Fibroblast of skin of abdomen (primary cell): ENCODE results near the gene PVRIG. TPM values are rescaled to one million over a fixed set of nuclear protein-coding genes. Genes with fewer than 3 reads are reported as not detected.
"Not testable (repeated sequence)": the region's sequence is repeated elsewhere in the genome, so short reads cannot be mapped to it uniquely, and the experiment has no call there.

Experiments
- DNase-seq: peaks from one replicate; pipeline ENCODE4 v3.0.0-alpha.2; 2013
- polyA plus RNA-seq, 2 experiments: library from polyadenylated mRNA; unstranded; fragments of 120-200 nt; gene quantifications; one replicate each; pipeline ENCODE4 v1.2.1, GENCODE V29; 2013; ENCODE audit not compliant: insufficient read length in 2 of 2

The PVRIG gene
- polyA plus RNA-seq (2013, experiment 1 of 2; ENCODE audit: insufficient read length): 0.63 TPM
- polyA plus RNA-seq (2013, experiment 2 of 2; ENCODE audit: insufficient read length): 0.77 TPM

DNA sequence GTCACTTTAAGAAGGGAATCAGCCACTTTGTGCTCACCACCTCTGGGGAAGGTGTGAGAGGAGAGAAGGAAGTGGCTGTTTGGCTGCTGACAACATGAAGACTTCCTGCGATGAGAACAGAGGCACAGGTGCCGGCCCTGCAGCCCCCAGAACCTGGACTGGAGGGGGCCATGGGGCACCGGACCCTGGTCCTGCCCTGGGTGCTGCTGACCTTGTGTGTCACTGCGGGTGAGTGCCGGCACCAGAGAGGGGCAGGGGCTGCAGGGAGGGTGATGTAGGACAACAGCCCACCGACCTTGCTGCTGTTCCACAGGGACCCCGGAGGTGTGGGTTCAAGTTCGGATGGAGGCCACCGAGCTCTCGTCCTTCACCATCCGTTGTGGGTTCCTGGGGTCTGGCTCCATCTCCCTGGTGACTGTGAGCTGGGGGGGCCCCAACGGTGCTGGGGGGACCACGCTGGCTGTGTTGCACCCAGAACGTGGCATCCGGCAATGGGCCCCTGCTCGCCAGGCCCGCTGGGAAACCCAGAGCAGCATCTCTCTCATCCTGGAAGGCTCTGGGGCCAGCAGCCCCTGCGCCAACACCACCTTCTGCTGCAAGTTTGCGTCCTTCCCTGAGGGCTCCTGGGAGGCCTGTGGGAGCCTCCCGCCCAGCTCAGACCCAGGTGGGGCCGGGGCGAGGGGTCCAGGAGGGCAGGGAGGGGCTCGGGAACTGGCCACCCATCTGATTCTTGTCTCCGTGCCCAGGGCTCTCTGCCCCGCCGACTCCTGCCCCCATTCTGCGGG is at the start of gene PVRIG:
TSS of gene PVRIG (plus strand) at position 149 of the 785 bp plus-strand sequence. CDS start at position 171, 22 bp downstream.
- DNase-seq: not testable (repeated sequence)

DNA sequence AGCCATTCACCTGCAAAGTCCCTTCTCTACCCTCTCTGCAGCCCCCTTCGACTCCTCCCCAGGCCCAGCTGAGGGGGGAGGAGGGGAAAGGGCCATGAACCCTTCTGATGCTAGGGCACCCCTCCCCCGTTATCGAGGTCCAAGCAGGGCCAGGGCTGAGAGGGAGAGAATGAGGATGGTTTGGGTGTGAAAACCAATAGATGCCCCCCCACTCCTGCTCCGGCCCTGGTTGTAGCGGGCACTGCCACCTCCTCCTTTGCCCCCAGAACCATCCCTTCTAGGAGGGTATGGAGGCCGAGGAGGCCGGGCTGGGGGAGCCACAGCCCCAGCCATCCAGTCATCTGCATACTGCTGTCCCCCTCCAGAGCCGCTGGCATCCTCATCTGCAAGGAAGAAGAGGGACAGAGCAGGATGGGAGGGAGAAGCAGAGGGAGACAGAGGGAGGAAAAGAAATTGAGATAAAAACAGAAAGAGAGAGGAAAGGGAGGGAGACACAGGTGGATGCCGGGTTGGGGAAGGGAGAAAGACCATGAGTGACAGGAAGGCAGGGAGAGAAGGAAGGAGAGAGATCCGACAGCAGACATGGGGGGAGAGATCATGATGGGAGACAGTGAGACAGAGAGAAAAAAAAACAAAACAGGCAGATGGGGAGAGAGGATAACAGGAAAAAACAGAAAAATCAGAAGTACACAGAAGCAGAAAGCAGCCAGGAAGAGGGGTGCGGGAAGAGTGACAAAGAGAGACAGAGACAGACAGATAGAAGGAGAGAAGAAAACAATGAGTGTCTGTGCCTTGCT is 49.5 kb upstream of the PVRIG start:
- DNase-seq: no peak

DNA sequence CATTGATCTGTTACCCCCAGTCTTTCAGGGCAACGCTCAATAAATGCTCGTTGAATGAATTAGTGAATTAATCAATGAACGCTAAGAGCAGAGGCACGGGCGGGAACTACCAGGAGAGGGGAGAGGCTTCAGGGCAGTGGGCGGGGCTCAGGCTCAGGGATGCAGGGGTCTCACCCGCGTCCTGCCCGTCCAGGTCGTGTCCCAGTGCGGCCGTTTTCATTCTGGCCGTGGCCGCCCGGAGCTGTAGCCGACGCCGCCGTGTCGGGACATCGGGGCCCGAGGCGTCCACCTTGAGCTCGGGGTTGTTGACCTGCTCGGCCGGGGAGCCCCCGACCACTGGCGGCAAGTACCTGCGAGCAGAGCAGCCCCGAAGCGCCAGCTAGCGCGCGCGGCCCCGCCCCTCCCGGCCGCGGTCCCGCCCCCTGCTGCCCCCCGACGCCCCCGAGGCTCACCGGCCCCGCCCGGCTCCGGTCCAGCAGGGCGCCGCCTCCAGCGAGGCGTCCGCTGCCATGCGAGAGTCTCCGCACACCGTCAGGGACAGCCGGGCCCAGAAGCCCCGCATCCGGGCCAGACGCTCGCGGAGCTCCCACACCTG is 48.6 kb upstream of the PVRIG start:
- DNase-seq: no peak

DNA sequence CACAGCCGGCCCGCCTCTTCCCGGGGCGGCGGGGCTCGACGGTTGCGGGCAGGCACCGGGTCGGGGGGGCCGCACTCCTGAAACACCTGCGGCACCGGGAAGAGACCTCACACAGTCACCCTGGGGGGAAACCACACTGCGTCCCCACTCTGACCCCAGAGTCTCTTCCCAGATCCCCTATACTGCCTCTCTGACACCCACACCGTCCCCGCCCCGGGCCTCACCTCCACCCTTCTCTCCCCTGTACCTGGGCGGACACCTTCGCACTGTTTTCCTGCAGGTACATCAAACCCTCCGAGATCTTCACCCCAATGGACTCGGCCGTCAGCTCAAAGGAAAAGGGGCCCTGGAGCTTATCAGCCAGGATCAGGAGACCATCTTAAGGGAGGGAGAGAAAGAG is 47.9 kb upstream of the PVRIG start:
- DNase-seq: no peak

DNA sequence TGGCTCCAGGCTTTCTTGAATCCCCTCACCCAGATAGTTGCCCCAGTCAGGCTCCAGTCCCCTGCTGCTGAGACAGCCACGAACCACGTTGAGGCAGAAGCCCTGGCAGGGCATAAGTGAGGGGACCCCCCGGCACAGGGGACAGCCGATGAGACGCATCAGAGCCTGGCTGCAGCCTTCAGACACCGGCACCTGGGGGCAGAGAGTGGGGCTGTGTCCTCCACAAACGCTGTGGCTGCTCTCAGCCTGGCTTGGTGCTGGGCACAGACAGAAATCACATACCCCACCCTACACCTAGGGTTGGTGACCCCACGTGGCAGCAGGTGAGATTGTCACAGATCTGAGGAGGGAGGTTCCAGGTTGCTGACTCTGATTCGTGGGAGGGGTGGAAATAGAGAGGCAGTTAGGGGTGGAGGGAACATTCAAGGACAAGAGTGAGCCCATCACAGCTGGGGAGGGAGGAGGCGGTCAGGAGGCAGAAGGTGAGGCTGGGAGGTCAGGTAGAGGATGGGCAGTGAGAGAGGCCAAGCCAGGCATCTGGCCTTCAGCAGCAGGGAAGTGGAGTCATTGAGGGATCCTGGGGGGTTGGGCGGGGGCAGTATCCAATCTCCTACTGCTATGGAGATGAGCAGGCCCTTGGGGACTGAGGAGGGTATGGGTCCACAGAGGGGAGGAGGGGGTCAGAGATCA is 45.8 kb upstream of the PVRIG start:
- no peak for DNase-seq

DNA sequence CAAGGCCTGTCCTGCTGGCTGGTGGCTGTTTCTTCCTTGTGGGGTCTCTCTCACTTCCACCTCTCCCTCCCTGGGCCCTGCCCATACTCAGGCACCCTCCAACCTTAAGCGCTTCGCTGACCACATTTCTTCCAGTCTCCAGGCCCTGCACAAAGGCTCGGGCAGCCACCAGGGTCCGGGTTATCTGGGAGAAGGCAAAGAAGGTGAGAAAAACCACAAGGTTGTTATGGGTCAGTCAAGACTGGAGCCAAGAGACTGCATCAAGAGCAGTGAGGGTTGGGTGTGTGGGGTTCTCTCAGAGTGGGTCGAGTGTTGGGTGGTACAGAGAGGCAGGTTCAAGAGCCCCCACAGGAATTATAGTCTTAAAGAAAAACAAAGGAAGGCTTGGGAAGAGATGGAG is 45.2 kb upstream of the PVRIG start:
- DNase-seq: no peak

DNA sequence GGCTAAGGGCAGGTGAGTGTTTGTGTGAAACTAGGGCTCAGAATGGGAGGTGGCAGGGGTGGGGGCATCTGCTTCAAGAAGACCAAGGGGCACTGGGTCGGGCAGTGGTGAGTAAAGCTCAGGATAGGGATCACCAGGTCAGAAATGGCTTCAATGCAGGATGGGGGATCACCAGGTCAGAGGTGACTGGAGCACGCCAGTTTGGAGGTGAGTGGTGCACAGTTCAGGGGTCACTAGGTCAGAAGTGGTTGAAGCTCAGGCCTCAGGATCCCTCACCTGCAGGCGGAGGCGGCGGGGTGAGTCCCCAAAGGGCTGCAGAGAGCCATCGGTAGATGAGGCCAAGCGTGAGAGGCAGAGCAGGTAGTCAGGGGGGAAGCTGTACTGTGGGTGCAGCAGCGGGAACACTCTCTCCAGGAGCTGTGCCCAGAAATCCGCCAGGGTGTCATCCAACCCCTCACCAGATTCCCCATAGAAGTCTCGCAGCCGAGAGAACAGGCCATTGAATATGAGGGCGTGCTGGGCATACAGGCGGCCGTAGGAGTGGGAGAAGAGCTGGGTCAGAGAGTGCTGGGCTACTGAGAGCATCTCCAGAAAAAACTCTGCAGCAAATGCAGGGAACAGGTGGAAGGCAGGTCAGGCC is 44.3 kb upstream of the PVRIG start:
- no peak for DNase-seq

DNA sequence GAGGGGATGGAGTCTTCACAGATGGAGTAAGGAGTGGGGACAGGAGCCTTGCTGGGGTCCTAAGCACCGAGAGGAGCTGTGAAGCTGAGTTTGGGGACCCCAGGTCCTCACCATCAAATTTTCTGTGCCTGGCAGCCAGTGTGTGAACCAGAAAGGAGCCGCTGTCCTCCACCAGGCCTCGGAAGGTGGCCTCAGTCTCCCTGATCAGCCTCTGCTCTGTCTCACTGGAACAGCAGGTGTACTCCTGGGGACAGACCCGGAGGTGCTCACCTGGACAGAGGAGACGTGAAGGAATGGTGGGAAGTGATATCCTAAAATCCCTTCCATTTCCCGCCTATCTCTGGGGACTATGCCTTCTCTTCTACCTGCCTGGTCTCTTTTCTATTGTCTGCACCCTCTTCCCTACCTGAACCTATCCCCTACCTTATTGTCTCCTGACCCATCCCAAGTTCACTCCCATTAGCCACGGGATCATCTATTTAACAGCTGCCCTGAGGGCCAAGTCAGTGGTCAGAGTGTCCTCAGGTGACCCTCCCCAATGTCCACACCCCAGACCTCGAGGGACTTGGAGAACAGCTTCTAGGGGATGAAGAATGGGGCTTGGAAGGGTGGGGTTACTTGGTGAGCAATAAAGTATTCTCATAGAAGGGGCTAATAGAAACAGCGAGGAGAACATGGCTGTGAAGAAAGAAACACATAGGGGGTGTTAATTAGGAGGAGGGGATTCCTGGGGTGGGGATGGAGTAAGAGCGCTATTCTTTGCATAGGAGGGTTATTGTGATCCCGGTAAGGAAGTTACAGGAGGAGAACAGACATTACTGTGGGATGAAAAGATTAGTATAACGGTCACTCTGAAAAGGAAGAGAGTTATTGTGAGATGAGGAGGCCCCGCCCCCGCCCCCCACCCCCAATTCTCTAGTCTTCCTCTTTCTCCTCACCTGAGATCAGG is 43.4 kb upstream of the PVRIG start:
- DNase-seq: no peak

DNA sequence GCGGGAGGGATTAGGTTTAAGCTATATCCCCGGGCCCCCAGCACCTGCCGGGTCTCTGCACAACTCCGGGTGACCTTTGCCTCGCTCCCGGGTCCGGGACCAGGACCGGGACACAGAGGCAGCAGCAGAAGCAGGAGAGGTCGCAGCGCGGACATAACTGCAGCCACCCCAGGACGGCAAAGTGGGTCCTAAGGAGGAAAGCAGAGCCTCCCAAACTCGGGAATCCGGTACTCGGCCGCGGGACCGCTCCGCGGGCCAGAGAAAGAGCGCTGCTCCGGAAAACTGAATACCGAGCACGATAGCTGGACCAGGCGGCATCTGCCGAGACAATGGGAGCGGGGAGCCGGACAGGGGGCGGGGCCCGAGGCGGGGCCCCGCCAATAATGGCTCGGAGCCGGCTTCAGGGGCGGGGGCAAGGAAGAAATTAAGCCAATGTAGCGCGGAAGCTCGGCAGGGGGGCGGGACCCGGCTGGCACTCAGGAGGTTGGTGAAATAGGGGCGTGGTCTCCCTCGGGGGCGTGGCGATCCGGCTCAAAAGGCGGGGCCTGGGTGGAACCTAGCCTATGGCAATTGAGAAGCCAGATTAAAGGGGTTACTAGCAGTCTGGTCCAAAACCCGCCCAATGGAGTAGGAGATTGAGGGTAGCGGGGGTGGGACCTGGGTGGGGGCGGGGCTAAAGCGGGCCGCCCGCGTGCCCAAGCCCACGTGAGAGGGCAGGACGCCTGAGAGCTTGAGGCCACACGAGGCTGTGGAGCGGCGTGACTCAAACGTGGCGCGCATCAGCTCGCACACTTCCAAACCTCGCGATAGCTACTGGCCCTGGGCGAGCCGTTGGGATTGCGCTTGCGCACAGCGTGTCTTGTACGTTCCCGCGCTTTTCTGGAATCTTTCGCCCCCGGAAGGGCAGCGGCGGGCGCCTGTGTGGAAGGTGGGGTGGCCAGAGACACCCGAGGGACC is 42.4 kb upstream of the PVRIG start, which contains the start of the genes GPC2 and STAG3:
TSS of gene GPC2 (minus strand) at position 337 of the 957 bp plus-strand sequence. CDS start at position 155, 182 bp downstream.
TSS of gene STAG3 (plus strand) at position 874 of the 957 bp plus-strand sequence. CDS start 2,639 bp downstream, outside the sequence.
- peak; percentile 97 for DNase-seq

DNA sequence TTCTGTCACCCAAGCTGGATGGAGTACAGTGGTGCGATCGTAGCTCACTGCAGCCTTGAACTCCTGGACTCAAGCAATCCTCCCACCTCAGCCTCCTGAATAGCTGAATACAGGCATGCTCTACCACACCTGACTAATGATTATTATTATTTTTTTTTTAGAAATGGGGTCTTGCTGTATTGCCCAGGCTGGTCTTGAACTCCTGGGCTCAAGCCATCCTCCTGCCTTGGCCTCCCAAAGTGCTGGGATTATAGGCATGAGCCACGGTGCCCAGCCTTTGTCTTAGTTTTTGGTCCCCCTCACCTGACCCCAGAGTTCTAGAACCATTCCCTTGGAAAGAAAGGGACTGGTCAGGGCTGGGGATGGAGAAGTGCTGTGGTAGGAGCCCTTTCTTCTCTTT is 39.7 kb upstream of the PVRIG start:
- not testable (repeated sequence) for DNase-seq

DNA sequence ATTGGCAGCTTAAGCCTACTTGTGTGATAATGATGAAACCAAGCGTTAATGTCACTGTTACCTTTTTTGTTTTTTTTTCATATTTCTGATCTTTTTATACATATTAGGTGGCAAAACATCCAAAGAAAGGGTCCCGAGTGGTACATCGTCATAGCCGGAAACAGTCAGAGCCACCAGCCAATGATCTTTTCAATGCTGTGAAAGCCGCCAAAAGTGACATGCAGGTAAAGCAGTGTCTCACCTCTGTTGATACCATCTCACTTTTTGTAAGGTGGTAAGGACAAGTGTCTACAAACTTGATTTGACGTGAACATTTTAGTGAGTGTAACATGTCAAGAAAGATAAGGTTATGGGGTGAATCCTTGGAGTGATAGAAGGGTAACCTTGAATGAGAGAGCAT is 37.1 kb upstream of the PVRIG start:
- DNase-seq: not testable (repeated sequence)

DNA sequence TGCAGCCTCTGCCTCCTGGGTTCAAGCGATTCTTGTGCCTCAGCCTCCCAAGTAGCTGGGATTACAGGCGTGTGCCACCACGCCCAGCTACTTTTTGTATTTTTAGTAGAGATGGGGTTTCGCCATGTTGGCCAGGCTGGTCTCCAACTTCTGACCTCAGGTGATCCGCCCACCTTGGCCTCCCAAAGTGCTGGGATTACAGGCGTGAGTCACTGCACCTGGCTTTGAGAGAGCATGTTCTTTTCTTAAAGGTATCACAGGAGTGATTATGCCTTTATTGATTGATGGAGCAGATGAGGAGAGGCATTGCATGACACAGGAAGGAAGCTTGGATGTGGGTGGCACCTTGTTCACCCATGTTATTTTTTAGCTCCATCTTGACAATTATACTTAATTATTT is 36.7 kb upstream of the PVRIG start:
- not testable (repeated sequence) for DNase-seq

DNA sequence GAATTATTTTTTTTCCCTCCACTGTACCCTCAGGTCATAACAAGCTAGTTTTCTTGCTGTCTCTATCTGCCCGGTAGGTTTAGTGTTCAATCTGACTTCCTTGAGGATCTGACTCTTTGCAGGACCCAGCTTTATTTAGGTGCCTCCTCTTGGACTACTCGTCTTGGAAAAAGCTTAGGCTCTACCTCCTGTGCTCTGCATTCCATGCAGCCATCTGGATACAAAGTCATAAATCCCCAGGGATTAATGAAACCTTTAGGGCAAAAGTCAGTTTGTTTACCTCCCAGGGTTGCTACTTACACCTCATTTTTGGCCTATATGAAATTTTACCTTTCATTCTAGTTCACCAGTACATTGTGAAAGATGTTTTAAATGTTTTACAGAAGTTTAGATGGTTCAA is 34.0 kb upstream of the PVRIG start:
- no peak for DNase-seq

DNA sequence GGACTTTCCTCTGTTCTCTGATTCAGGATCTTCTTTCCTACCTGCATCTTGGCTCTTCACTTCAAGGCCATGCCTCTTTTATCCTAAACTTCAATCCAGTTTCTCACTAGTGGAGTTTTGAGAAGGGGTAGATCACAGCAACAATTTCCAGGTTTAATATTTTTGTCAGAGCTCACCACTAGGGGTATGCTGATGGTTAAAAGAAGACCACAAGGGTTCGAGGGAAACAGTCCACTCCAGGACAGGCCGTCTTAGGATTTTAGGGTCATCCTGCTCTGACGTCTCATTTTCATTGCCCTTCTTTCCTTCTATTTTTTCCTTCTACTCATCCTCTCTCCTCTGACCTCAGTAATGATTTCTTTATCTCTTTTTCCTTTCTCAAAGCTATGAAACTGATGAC is 30.7 kb upstream of the PVRIG start:
- no peak for DNase-seq

DNA sequence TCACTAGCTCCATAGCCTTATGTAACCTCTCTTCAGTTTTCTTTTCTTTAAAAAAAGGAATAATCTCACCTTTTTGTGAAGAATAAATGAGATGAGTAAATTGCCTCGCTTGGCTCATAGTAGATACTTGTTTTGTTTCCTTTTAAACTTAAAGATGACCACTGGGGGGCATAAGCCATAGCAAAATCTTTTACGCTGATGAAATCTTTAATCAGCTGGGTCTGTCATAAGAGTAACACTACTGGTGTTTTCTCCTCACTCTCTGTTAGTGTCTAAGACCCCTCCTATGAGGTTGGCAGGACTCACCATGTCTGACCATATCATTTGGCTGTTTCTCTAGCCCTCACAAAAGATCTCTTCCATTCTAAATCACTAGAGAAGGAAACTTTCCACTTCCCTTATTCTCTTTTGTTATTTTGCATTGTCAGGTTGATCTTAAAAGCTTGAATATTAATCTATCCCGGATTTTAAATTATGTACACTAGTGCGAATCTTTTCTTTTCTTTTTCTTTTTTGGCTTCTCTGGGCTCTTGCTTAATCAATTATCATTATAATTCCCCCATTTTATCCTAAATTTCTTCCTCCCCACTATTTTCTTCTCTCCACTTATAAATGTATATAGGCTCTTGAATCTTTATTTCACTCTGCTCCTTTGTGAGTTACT is 29.6 kb upstream of the PVRIG start:
- DNase-seq: peak; percentile 74

DNA sequence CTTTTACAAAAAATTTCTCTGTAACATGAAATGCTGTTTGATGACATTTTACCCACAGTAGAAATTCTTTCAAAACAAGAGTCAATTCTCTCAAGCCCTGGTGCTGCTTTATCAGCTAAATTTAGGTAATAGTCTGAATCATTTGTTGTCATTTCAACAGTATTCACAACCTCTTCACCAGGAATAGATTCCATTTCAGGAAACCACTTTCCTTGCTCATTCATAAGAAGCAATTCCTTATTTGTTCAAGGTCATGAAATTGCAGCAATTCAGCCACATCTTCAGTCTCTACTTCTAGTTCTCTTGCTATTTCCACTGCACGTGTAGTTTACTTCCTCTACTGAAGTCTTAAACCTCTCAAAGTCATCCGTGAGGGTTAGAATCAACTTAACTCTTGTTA is 28.0 kb upstream of the PVRIG start:
- peak; percentile 28 for DNase-seq

DNA sequence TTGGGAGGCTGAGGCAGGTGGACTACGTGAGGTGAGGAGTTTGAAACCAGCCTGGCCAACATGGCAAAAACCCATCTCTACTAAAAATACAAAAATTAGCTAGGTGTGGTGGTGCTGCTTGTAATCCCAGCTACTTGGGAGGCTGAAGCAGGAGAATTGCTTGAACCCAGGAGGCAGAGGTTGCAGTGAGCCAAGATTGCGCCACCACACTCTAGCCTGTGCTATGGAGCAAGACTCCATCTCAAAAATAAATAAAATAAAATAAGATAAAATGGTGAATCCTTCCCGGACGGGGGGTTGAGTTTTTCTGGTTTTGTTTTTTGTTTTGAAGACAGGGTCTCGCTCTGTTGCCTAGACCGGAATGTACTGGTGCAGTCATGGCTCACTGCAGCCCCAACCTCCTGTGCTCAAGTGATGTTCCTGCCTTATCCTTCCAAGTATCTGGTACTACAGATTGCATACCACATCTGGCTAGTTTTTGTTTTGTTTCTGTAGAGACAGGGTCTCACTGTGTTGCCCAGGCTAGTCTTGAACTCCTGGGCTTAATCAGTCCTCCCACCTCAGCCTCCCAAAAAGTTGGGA is 27.4 kb upstream of the PVRIG start:
- DNase-seq: not testable (repeated sequence)

DNA sequence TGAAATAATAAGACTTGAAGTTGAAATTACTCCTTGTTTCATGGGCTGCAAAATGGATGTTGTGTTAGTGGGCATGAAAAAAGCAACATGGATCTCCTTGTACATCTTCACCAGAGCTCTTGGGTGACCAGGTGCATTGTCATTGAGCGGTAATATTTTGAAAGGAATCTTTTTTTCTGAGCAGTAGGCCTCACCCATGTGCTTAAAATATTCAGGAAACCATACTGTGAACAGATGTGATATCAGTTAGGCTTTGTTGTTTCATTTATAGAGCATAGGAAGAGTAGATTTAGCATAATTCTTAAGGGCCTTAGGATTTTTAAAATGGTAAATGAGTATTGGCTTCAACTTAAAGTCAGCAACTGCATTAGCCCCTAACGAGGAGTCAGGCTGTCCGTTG is 26.8 kb upstream of the PVRIG start:
- no peak for DNase-seq
